SK-N-MC (cell line): Measurements from ENCODE around the gene HOXA11.

Source experiments
- DNase-seq: peaks from one replicate; pipeline ENCODE4 v3.0.0-alpha.2; 2011; ENCODE audit warnings: low read depth, low spot score
- H3K27ac ChIP-seq: fragments of 200-600 bp; sonication (generic); 2 replicates; pipeline ENCODE4 v1.5.1; 2016; ENCODE audit warnings: mixed run types
- H3K36me3 ChIP-seq: fragments of 200-600 bp; sonication (generic); 2 replicates; pipeline ENCODE4 v1.6.1; 2017; ENCODE audit warnings: antibody characterized with exemption, low read length, mixed read lengths; ENCODE audit not compliant: insufficient read depth
- H3K4me3 ChIP-seq: fragments of 200-600 bp; sonication (generic); 2 replicates; pipeline ENCODE4 v1.5.1; 2016
- H3K9ac ChIP-seq: fragments of 200-600 bp; sonication (generic); 2 replicates; pipeline ENCODE4 v1.8.0; 2017; ENCODE audit warnings: mixed run types, mixed read lengths; ENCODE audit not compliant: insufficient read length
- H3K9me3 ChIP-seq: fragments of 200-600 bp; sonication (generic); 2 replicates; pipeline ENCODE4 v1.6.1; 2017; ENCODE audit warnings: low read depth, mild to moderate bottlenecking, antibody characterized with exemption, low read length, moderate library complexity, mixed read lengths
- EZH2 ChIP-seq: fragments of 200-600 bp; sonication (generic); IDR thresholded peaks from one replicate; pipeline ENCODE4 v1.6.1; 2017; ENCODE audit warnings: antibody characterized with exemption
- FOXP2 ChIP-seq: optimal IDR thresholded peaks from 2 replicates; pipeline ENCODE3; 2011; ENCODE audit warnings: mild to moderate bottlenecking, moderate library complexity; ENCODE audit not compliant: insufficient read depth; ENCODE audit errors: extremely low read length, control extremely low read depth
- POLR2AphosphoS5 ChIP-seq: IDR thresholded peaks from 2 replicates; pipeline ENCODE4 v1.6.1; 2012; ENCODE audit warnings: mild to moderate bottlenecking, low read depth, low read length, borderline replicate concordance

The HOXA11 gene

GRCh38 chr7:27202018-27202861 lies 17.2 kb upstream of the HOXA11 start:
- no peak overlapping the region for H3K9ac ChIP-seq
- no peak overlapping the region for H3K27ac ChIP-seq

GRCh38 chr7:27201580-27202017 lies 16.6 kb upstream of the HOXA11 start:
- DNase-seq = no peak
- Histone ChIP-seq H3K36me3 (no peaks in the 10 kb centered on the region), H3K27ac (no peak overlapping the region), H3K9ac (no peak overlapping the region), H3K4me3 (no peak overlapping the region), H3K9me3 (no peaks in the 10 kb centered on the region)
- TF ChIP-seq FOXP2 (no peak), EZH2 (no peak), POLR2AphosphoS5 (no peak)

More at GRCh38 chr7:27202018-27202861, 17.2 kb upstream of the HOXA11 start:
- Histone ChIP-seq H3K4me3 (no peak overlapping the region), H3K36me3 (no peaks in the 10 kb centered on the region), H3K9me3 (no peaks in the 10 kb centered on the region)
- no peak for TF ChIP-seq POLR2AphosphoS5
- TF ChIP-seq EZH2 = no peak
- TF ChIP-seq FOXP2 = no peak
- DNase-seq = no peak

GRCh38 chr7:27200761-27201579 lies 15.9 kb upstream of the HOXA11 start:
- no peak for TF ChIP-seq FOXP2
- TF ChIP-seq EZH2 = no peak
- no peak for TF ChIP-seq POLR2AphosphoS5
- H3K4me3 ChIP-seq = peak overlapping the region; percentile 81
- H3K9me3 ChIP-seq = no peaks in the 10 kb centered on the region
- no peak for DNase-seq
- no peak overlapping the region for H3K27ac ChIP-seq
- H3K9ac ChIP-seq = no peak overlapping the region
- no peaks in the 10 kb centered on the region for H3K36me3 ChIP-seq

GRCh38 chr7:27199849-27200760 lies 15.1 kb upstream of the HOXA11 start, which contains the start of gene HOXA13:
Gene HOXA13 (minus strand): TSS chr7:27200091. CDS start chr7:27200077, 14 bp downstream.
- Histone ChIP-seq H3K9ac (no peak within 1 kb of the TSS), H3K36me3 (no peaks in the 10 kb centered on the region), H3K27ac (no peak within 1 kb of the TSS), H3K4me3 (peak within 1 kb of the TSS; percentile 81), H3K9me3 (no peaks in the 10 kb centered on the region)
- no peak for DNase-seq
- no peak for TF ChIP-seq POLR2AphosphoS5
- TF ChIP-seq FOXP2 = no peak
- TF ChIP-seq EZH2 = no peak

- Histone ChIP-seq H3K4me3 (peak overlapping the region; percentile 69), H3K27ac (no peak overlapping the region), H3K9ac (no peak overlapping the region), H3K9me3 (no peaks in the 10 kb centered on the region), H3K36me3 (no peaks in the 10 kb centered on the region)
- no peak for DNase-seq
- TF ChIP-seq FOXP2 (no peak), EZH2 (peak; percentile 36), POLR2AphosphoS5 (no peak)
Measured at GRCh38 chr7:27198871-27199801, 14.1 kb upstream of the HOXA11 start.

- TF ChIP-seq FOXP2 = no peak
- no peak for TF ChIP-seq POLR2AphosphoS5
- H3K27ac ChIP-seq = no peak overlapping the region
- no peaks in the 10 kb centered on the region for H3K36me3 ChIP-seq
- no peaks in the 10 kb centered on the region for H3K9me3 ChIP-seq
- DNase-seq = no peak
- no peak overlapping the region for H3K9ac ChIP-seq
- no peak overlapping the region; the same call in 1 of the 2 replicates for H3K4me3 ChIP-seq
Measured at GRCh38 chr7:27198138-27198841, 13.3 kb upstream of the HOXA11 start.
